SJCRH30 (cell line): Measurements from ENCODE around the gene RAP1GAP2. TPM values are rescaled to one million over a fixed set of nuclear protein-coding genes. Genes with fewer than 3 reads are reported as not detected.

Source experiments
- DNase-seq, 2 experiments: peaks; one replicate each; pipeline ENCODE4 v3.0.0-alpha.2; 2015 to 2020
- H3K27ac ChIP-seq: fragments of 250-450 bp; sonication (Bioruptor Pico); 2 replicates; pipeline ENCODE4 v1.5.1; 2020; ENCODE audit warnings: mild to moderate bottlenecking, moderate library complexity
- H3K27me3 ChIP-seq: fragments of 250-450 bp; sonication (Bioruptor Pico); 2 replicates; pipeline ENCODE4 v1.5.1; 2020; ENCODE audit warnings: mild to moderate bottlenecking, moderate library complexity
- H3K36me3 ChIP-seq: fragments of 250-450 bp; sonication (Bioruptor Pico); 2 replicates; pipeline ENCODE4 v1.5.1; 2020; ENCODE audit warnings: mild to moderate bottlenecking, moderate library complexity
- H3K4me1 ChIP-seq: fragments of 250-450 bp; sonication (Bioruptor Pico); 2 replicates; pipeline ENCODE4 v1.5.1; 2020; ENCODE audit warnings: mild to moderate bottlenecking, moderate library complexity
- H3K4me3 ChIP-seq: fragments of 250-450 bp; sonication (Bioruptor Pico); 2 replicates; pipeline ENCODE4 v1.5.1; 2020; ENCODE audit warnings: mild to moderate bottlenecking, moderate library complexity
- H3K9me3 ChIP-seq: fragments of 250-450 bp; sonication (Bioruptor Pico); replicated peaks from 2 replicates; pipeline ENCODE4 v1.5.1; 2020; ENCODE audit warnings: mild to moderate bottlenecking, moderate library complexity
- total RNA-seq: library from RNA; depleted of rRNA; stranded (reverse); fragments of >200 nt; shearing (Covaris generic); gene quantifications from 2 replicates; pipeline ENCODE4 v1.2.3, GENCODE V29; 2014

RAP1GAP2 gene
- total RNA-seq, 1 experiment from 2014 or later: 7.4 TPM

GRCh38 chr17:2867441-2868424 is 71.5 kb downstream of the RAP1GAP2 start:
- Histone ChIP-seq H3K27ac (no peak overlapping the region), H3K4me3 (no peak overlapping the region)

DNA sequence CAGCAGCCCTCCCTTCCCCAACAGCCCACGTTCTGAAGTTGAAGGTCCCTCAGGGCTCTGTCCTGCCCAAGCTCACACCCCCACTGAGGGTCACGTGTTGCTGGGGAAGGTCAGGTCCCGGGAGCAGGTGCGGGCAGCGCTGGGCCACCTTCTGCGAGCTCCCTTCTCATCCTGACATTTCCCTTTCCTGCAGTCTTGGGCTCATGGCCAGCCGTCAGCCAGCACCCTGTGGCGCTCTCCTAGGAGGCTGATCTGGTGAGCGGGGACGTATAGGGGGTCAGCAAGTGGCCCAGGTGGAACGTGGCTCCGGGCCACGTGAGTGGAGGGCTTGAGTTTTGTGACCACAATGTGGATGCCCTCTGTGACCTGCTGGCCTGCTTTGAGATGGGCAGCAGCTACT is 73.4 kb downstream of the RAP1GAP2 start:
- Histone ChIP-seq H3K9me3 (no peaks in the 10 kb centered on the region), H3K27ac (no peak overlapping the region), H3K4me3 (no peak overlapping the region), H3K27me3 (no peaks in the 10 kb centered on the region), H3K4me1 (no peaks in the 10 kb centered on the region), H3K36me3 (no peaks in the 10 kb centered on the region)
- no peak for DNase-seq

More at GRCh38 chr17:2867441-2868424, 71.5 kb downstream of the RAP1GAP2 start:
- no peaks in the 10 kb centered on the region for H3K36me3 ChIP-seq
- H3K27me3 ChIP-seq: no peaks in the 10 kb centered on the region
- no peak for DNase-seq
- no peaks in the 10 kb centered on the region for H3K9me3 ChIP-seq
- no peaks in the 10 kb centered on the region for H3K4me1 ChIP-seq

GRCh38 chr17:2871205-2871604 is 75.0 kb downstream of the RAP1GAP2 start:
- H3K27me3 ChIP-seq: no peaks in the 10 kb centered on the region
- no peaks in the 10 kb centered on the region for H3K9me3 ChIP-seq
- H3K4me1 ChIP-seq: no peaks in the 10 kb centered on the region
- no peak overlapping the region for H3K4me3 ChIP-seq
- peak; percentile 7 to 30 for DNase-seq
- no peak overlapping the region for H3K27ac ChIP-seq
- no peaks in the 10 kb centered on the region for H3K36me3 ChIP-seq

- Histone ChIP-seq H3K4me3 (no peak overlapping the region), H3K36me3 (no peaks in the 10 kb centered on the region), H3K27ac (no peak overlapping the region), H3K27me3 (no peaks in the 10 kb centered on the region), H3K9me3 (no peaks in the 10 kb centered on the region), H3K4me1 (no peaks in the 10 kb centered on the region)
- no peak for DNase-seq
These were observed 75.5 kb downstream of the RAP1GAP2 start for GRCh38 chr17:2871720-2872119.

GRCh38 chr17:2872282-2872681 is 76.0 kb downstream of the RAP1GAP2 start:
- Histone ChIP-seq H3K27me3 (no peaks in the 10 kb centered on the region), H3K9me3 (no peaks in the 10 kb centered on the region), H3K4me1 (no peaks in the 10 kb centered on the region), H3K27ac (no peak overlapping the region), H3K36me3 (no peaks in the 10 kb centered on the region), H3K4me3 (no peak overlapping the region)
- no peak for DNase-seq

GRCh38 chr17:2874189-2874686 is 78.0 kb downstream of the RAP1GAP2 start:
- DNase-seq: no peak
- H3K36me3 ChIP-seq: no peaks in the 10 kb centered on the region
- no peaks in the 10 kb centered on the region for H3K9me3 ChIP-seq
- no peaks in the 10 kb centered on the region for H3K4me1 ChIP-seq
- no peak overlapping the region for H3K27ac ChIP-seq
- no peak overlapping the region for H3K4me3 ChIP-seq
- no peaks in the 10 kb centered on the region for H3K27me3 ChIP-seq

- Histone ChIP-seq H3K4me1 (no peaks in the 10 kb centered on the region), H3K36me3 (no peaks in the 10 kb centered on the region), H3K27me3 (no peaks in the 10 kb centered on the region), H3K9me3 (no peaks in the 10 kb centered on the region), H3K27ac (no peak overlapping the region), H3K4me3 (no peak overlapping the region)
- DNase-seq: no peak
These were observed 79.4 kb downstream of the RAP1GAP2 start for GRCh38 chr17:2875608-2876007.

DNA sequence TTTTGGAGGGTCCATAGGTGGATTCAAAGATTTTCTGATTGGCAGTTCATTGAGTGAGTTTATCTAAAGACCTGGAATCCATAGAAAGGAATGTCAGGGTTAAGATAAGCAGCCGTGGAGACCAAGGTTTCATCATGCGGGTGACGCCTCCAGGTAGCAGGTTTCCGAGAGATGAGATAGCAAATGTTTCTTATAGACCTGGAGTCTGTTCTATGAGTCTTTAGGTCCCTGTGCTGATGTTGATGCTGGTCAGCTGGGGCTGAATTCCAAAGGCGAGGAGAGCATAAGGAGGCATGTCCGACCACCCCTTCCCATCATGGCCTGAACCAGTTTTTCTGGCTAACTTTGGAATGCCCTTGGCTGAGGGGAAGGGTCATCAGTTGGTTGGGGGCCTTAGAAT is 80.2 kb downstream of the RAP1GAP2 start:
- no peak overlapping the region for H3K4me3 ChIP-seq
- no peaks in the 10 kb centered on the region for H3K36me3 ChIP-seq
- H3K27me3 ChIP-seq: no peaks in the 10 kb centered on the region

GRCh38 chr17:2878751-2879254 is 82.6 kb downstream of the RAP1GAP2 start:
- H3K4me3 ChIP-seq: no peak overlapping the region
- no peak for DNase-seq
- H3K4me1 ChIP-seq: peaks cover 12% of the 10 kb centered on the region
- H3K9me3 ChIP-seq: no peaks in the 10 kb centered on the region
- H3K27me3 ChIP-seq: no peaks in the 10 kb centered on the region
- H3K27ac ChIP-seq: no peak overlapping the region
- no peaks in the 10 kb centered on the region for H3K36me3 ChIP-seq

More for the DNA sequence above, 80.2 kb downstream of the RAP1GAP2 start:
- H3K27ac ChIP-seq: no peak overlapping the region
- no peaks in the 10 kb centered on the region for H3K4me1 ChIP-seq
- H3K9me3 ChIP-seq: no peaks in the 10 kb centered on the region
- DNase-seq: no peak

DNA sequence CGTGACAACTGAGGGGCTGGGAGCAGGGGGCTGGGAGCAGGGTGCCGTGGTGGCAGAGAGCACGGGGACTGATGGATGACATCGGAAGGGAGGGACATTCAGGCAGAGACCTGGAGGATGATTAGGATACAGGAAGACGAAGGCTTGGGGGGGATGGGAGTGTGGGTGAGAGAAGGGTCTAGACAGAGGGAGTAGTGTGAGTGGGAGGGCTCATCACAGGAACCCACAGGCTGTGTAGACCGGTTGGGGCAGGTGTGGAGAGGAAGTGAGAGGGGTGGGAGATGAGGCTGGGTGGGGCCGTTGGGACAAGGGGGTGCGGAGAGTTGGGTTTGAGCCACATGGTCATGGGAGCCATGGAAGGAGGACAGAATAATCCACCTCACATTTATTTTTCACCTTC is 83.8 kb downstream of the RAP1GAP2 start:
- DNase-seq: no peak
- no peak overlapping the region for H3K27ac ChIP-seq
- peaks cover 15% of the 10 kb centered on the region for H3K4me1 ChIP-seq
- no peaks in the 10 kb centered on the region for H3K27me3 ChIP-seq
- no peaks in the 10 kb centered on the region for H3K9me3 ChIP-seq
- no peaks in the 10 kb centered on the region for H3K36me3 ChIP-seq
- H3K4me3 ChIP-seq: no peak overlapping the region

DNA sequence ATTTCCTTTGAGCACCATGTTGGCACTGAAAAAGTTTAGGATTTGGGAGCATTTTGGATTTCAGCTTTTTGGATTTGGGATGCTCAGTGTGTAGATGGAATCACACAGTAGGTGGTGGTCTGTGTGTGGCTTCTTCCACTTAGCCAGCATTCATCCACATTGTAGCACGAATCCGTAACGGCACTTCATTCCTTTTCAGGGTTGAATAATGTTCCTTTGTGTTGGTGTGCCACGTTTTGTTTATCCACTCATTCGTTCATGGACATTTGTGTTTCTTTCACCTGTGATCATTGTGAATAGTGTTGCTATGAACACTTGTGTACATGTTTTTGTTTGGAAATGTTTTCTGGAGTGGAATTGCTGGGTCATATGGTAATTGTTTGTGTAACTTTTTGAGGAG is 85.1 kb downstream of the RAP1GAP2 start:
- DNase-seq: no peak
- H3K27ac ChIP-seq: no peak overlapping the region
- H3K4me3 ChIP-seq: no peak overlapping the region
- no peaks in the 10 kb centered on the region for H3K27me3 ChIP-seq
- H3K4me1 ChIP-seq: peaks cover 22% of the 10 kb centered on the region
- H3K9me3 ChIP-seq: no peaks in the 10 kb centered on the region
- no peaks in the 10 kb centered on the region for H3K36me3 ChIP-seq

DNA sequence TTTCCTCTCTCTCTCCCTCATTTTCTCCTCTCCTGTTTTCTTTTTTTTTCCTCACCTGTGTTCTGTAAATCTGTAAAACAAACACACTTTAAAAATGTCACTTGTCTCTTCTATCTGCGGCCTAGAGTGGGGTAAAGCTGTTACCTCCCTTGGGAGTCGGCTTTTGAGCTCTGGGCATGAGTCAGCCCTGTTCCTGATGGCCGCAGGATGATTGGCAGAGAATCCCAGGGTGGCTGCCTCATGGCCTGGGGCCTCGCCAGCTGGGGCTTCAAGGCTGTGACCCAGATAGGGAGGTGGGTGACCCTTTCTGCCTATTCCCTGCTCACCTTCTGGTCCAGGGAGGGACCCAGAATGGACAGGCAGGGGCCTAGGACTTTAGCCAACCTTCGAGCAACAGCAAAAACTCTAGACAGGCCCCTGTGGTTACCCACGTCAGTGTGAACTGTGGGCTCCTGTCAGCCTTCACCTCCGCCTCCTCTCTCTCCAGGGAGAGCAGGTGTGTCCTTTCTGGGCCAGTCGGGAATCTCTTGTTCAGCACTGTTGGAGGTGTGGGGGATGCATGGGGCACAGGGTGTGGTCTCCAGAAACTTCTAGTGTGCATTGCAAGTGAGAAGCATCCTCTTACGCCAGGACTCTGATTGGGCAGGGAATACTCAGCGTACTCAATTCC is 87.4 kb downstream of the RAP1GAP2 start:
- DNase-seq: peak; percentile 68 to 75
- no peak overlapping the region for H3K4me3 ChIP-seq
- H3K27ac ChIP-seq: peak overlapping the region; percentile 51

DNA sequence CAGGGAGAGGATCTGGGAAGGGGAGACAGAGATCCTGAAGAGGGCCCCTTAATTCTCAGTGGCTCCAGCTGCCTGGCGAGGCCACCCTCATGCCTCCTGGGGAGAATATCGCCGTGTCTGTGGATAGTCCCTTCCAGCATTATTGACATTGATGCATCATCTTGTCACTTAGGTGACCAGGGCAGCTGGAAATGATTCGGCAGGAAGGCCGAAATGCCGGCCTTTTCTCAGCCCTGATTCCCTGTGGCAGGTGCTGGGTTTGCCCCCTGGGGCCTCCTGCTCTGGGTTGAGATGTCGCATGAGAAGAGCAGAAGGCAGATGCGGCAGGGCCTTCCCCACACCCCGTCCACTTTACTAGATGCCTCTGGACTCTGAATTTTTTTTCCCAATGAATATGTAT is 89.5 kb downstream of the RAP1GAP2 start:
- peak; percentile 77 to 78 for DNase-seq

More for the DNA sequence above, 87.4 kb downstream of the RAP1GAP2 start:
- Histone ChIP-seq H3K4me1 (peaks cover 22% of the 10 kb centered on the region), H3K27me3 (no peaks in the 10 kb centered on the region), H3K9me3 (no peaks in the 10 kb centered on the region), H3K36me3 (no peaks in the 10 kb centered on the region)

DNA sequence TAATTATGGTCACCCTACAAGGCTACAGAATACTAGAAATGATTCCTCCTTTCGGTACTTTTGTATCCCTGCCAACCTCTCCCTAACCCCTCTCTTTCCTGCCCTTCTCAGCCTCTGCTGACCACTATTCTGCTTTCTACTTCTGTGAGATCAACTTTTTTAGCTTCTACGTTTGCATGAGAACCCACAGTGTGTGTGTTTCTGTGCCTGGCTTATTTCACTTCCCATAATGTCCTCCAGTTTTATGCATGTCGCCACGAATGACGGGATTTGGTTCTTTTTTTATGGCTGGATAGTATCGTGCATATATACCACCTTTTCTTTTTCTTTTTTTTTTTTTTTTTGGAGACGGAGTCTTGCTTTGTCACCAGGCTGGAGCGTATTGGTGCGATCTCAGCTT is 92.1 kb downstream of the RAP1GAP2 start:
- H3K36me3 ChIP-seq: no peaks in the 10 kb centered on the region
- H3K4me1 ChIP-seq: peaks cover 19% of the 10 kb centered on the region
- H3K9me3 ChIP-seq: no peaks in the 10 kb centered on the region
- no peak for DNase-seq
- no peaks in the 10 kb centered on the region for H3K27me3 ChIP-seq
- H3K4me3 ChIP-seq: no peak overlapping the region
- no peak overlapping the region for H3K27ac ChIP-seq

More for the DNA sequence above, 89.5 kb downstream of the RAP1GAP2 start:
- Histone ChIP-seq H3K4me1 (peaks cover 22% of the 10 kb centered on the region), H3K27me3 (no peaks in the 10 kb centered on the region), H3K36me3 (no peaks in the 10 kb centered on the region), H3K4me3 (no peak overlapping the region), H3K9me3 (no peaks in the 10 kb centered on the region), H3K27ac (peak overlapping the region; percentile 49)

GRCh38 chr17:2889256-2889655 is 93.0 kb downstream of the RAP1GAP2 start:
- DNase-seq: no peak
- Histone ChIP-seq H3K27me3 (no peaks in the 10 kb centered on the region), H3K4me3 (no peak overlapping the region), H3K36me3 (no peaks in the 10 kb centered on the region), H3K27ac (no peak overlapping the region), H3K4me1 (peaks cover 12% of the 10 kb centered on the region), H3K9me3 (no peaks in the 10 kb centered on the region)
